Loucy (cell line): ENCODE data around the gene NPVF.

Experiments used
- H2AFZ ChIP-seq: fragments of 200-600 bp; sonication (generic); 2 replicates; pipeline ENCODE4 v1.6.0; 2016; ENCODE audit warnings: antibody characterized with exemption, mild to moderate bottlenecking, low read length, moderate library complexity
- H3F3A ChIP-seq: fragments of 200-600 bp; 2 replicates; pipeline ENCODE4 v1.6.0; 2016; ENCODE audit warnings: antibody characterized with exemption, low read depth, mild to moderate bottlenecking
- H3K27me3 ChIP-seq: fragments of 200-600 bp; sonication (generic); 2 replicates; pipeline ENCODE4 v1.6.1; 2014; ENCODE audit warnings: low read length, mild to moderate bottlenecking; ENCODE audit not compliant: insufficient read depth, poor library complexity, severe bottlenecking
- H3K36me3 ChIP-seq: fragments of 200-600 bp; sonication (generic); 2 replicates; pipeline ENCODE4 v1.6.1; 2016; ENCODE audit warnings: low read length; ENCODE audit not compliant: insufficient read depth
- H3K4me1 ChIP-seq: fragments of 200-600 bp; sonication (generic); 2 replicates; pipeline ENCODE4 v1.5.1; 2014; ENCODE audit warnings: low read length, mild to moderate bottlenecking; ENCODE audit not compliant: insufficient read depth, poor library complexity, severe bottlenecking
- H3K4me2 ChIP-seq: fragments of 200-600 bp; sonication (generic); 2 replicates; pipeline ENCODE4 v1.6.0; 2014; ENCODE audit warnings: antibody characterized with exemption, low read length, low read depth, mild to moderate bottlenecking; ENCODE audit not compliant: poor library complexity, severe bottlenecking
- H3K4me3 ChIP-seq: fragments of 200-600 bp; sonication (generic); 2 replicates; pipeline ENCODE4 v1.5.1; 2014; ENCODE audit warnings: low read length, mild to moderate bottlenecking, mixed read lengths; ENCODE audit not compliant: poor library complexity, severe bottlenecking
- H3K79me2 ChIP-seq: fragments of 200-600 bp; sonication (generic); 2 replicates; pipeline ENCODE4 v1.6.1; 2014; ENCODE audit warnings: low read length; ENCODE audit not compliant: insufficient read depth
- H3K9ac ChIP-seq: fragments of 200-600 bp; sonication (generic); 2 replicates; pipeline ENCODE4 v1.6.0; 2014; ENCODE audit warnings: mild to moderate bottlenecking, low read depth, low read length, moderate library complexity; ENCODE audit not compliant: poor library complexity, severe bottlenecking
- H3K9me2 ChIP-seq: fragments of 200-600 bp; sonication (generic); replicated peaks from 2 replicates; pipeline ENCODE4 v1.6.1; 2016; ENCODE audit warnings: low read depth, low read length, mixed read lengths
- H3K9me3 ChIP-seq: fragments of 200-600 bp; sonication (generic); 2 replicates; pipeline ENCODE4 v1.6.1; 2014; ENCODE audit warnings: mild to moderate bottlenecking, antibody characterized with exemption, low read length, low read depth; ENCODE audit not compliant: insufficient read depth
- H4K20me1 ChIP-seq: fragments of 200-600 bp; sonication (generic); 2 replicates; pipeline ENCODE4 v1.6.0; 2014; ENCODE audit warnings: antibody characterized with exemption, low read length, mild to moderate bottlenecking; ENCODE audit not compliant: insufficient read depth, poor library complexity, severe bottlenecking
- CTCF ChIP-seq: fragments of 200-600 bp; sonication (generic); conservative IDR thresholded peaks from 2 replicates; pipeline ENCODE4 v1.5.1; 2014; ENCODE audit warnings: mild to moderate bottlenecking, antibody characterized with exemption, low read length
- EZH2phosphoT487 ChIP-seq: fragments of 200-600 bp; IDR thresholded peaks from 2 replicates; pipeline ENCODE4 v1.6.1; 2018; ENCODE audit warnings: antibody characterized with exemption, mild to moderate bottlenecking, moderate library complexity, borderline replicate concordance

The NPVF gene

GRCh38 chr7:25179771-25180591 lies 48.3 kb downstream of the NPVF start:
- no peaks in the 10 kb centered on the region for H3K9me3 ChIP-seq
- peaks cover 9% of the 10 kb centered on the region for H3K4me1 ChIP-seq
- H3K27me3 ChIP-seq = no peaks in the 10 kb centered on the region
- TF ChIP-seq CTCF (peak; percentile 64), EZH2phosphoT487 (no peak)
- peak overlapping the region; percentile 91 for H3K4me3 ChIP-seq
- no peaks in the 10 kb centered on the region for H3K36me3 ChIP-seq
- peak overlapping the region; percentile 99 for H2AFZ ChIP-seq
- H3K9me2 ChIP-seq = no peaks in the 10 kb centered on the region
- peak overlapping the region; percentile 100 for H3K4me2 ChIP-seq
- no peaks in the 10 kb centered on the region for H4K20me1 ChIP-seq
- peaks cover 8% of the 10 kb centered on the region for H3K79me2 ChIP-seq
- H3K9ac ChIP-seq = peak overlapping the region; percentile 80
- H3F3A ChIP-seq = no peaks in the 10 kb centered on the region

DNA sequence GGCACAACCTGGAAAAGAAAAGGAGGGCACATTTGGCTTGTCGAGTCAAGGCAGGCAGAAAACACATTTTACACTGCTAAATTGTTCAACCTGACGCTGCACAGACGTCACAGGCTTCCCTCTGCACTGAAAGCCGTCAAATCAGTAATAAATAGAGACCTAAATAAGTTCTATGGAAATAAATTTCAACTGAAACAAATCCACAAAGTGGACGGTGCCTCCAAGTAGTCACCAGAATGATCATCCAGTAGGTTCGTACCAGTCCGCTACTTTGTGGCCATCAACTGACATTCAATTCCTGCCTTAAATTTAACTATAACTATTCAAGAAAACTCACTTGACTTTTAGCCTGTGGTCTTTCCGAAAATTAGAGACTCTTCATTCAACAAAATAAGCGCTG lies 49.0 kb downstream of the NPVF start:
- Histone ChIP-seq H4K20me1 (no peaks in the 10 kb centered on the region), H3K9me2 (no peaks in the 10 kb centered on the region), H3K4me3 (peak overlapping the region; percentile 91), H3K9ac (peak overlapping the region; percentile 80), H2AFZ (peak overlapping the region; percentile 99; the same call in 1 of the 2 replicates), H3K27me3 (no peaks in the 10 kb centered on the region), H3F3A (no peaks in the 10 kb centered on the region), H3K36me3 (no peaks in the 10 kb centered on the region), H3K4me2 (peak overlapping the region; percentile 100), H3K4me1 (peaks cover 9% of the 10 kb centered on the region), H3K9me3 (no peaks in the 10 kb centered on the region), H3K79me2 (peaks cover 8% of the 10 kb centered on the region)
- TF ChIP-seq CTCF = no peak
- no peak for TF ChIP-seq EZH2phosphoT487
